GM18499 (cell line): Measurements from ENCODE around the gene C6orf132.
"Not testable (repeated sequence)": the region's sequence is repeated elsewhere in the genome, so short reads cannot be mapped to it uniquely, and the experiment has no call there.

Experiments used
- ATAC-seq: cut with Tn5 transposase; IDR thresholded peaks from one replicate; pipeline ENCODE4 v1.9.1; 2021; ENCODE audit warnings: moderate number of reproducible peaks; ENCODE audit not compliant: insufficient read depth, unreplicated experiment

Gene C6orf132, protein sequence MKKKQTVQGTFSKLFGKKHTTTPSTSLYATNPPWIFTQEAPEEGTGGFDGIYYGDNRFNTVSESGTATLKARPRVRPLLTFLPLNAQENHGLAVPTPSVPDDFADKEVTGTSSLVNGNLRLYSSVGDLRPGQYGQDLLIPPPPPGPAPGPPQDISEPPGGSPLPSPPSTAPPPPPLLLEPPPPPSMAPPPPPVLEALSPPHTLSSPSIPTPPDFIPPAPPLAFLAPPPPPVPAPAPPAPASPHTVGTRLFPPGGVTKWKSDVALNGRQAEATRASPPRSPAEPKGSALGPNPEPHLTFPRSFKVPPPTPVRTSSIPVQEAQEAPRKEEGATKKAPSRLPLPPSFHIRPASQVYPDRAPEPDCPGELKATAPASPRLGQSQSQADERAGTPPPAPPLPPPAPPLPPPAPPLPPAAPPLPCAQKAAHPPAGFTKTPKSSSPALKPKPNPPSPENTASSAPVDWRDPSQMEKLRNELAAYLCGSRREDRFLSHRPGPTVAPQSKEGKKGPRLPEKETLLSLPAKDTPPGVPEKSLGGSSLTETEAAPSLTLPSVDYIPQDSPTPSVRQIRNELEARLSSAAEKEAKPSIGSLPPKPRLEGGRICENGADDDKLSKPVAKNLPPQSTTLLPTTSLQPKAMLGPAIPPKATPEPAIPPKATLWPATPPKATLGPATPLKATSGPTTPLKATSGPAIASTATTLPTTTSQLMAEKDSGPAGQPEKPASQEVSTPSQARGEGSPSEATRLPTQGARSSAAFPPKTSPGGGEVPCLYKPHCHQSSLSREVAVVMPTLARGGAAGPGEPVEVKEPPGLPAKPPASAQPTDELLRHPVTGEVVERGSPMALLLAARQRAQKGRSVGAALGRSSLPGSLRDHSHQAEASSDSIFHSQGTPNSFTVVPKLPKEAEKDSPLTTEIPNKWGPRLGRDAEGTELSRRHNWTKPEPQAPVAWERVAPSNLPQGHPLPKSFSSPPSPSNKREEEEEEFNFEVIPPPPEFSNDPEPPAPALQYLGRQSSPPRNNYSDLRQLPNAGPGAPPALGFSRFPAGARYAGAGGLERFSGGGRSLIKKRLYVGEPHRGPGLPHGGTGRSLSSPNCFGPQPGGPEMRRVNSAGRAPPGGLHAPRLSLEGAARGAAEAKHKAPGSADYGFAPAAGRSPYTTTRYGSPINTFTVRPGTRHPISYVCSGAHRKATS

GRCh38 chr6:42142118-42142835 lies at the start of gene C6orf132:
Gene C6orf132 (minus strand): TSS chr6:42142620. CDS start chr6:42142444, 176 bp downstream.
- ATAC-seq, result no peak

DNA sequence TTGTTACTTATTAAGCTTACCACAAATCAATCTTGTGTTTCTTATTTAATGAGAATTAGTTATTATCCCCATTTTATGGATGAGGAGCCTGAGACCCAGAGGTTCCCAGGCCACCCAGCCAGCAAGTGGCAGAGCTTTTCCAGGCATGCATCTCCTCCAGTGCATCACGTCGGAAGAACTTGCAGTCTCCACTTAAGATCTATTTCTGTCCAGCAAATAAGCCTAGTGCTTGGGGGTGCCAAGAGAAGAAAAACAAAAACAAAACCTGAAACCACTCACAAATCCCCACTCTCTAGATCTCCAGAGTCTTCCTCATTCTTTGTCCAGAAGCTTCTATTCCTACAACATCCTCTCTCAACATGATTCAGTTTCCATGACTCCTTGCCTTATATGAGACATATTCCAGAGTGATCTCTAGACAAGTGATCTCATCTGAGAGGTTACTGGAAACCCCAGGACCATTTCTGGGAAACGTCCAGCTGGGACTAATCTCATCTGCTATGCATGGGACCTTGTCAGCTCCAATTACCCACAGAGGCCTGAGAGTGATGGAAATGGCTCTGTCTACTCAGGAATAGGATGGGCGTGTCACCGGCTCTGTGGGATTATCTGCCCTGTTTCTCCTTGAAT lies 48.2 kb upstream of the C6orf132 start:
- no peak for ATAC-seq

DNA sequence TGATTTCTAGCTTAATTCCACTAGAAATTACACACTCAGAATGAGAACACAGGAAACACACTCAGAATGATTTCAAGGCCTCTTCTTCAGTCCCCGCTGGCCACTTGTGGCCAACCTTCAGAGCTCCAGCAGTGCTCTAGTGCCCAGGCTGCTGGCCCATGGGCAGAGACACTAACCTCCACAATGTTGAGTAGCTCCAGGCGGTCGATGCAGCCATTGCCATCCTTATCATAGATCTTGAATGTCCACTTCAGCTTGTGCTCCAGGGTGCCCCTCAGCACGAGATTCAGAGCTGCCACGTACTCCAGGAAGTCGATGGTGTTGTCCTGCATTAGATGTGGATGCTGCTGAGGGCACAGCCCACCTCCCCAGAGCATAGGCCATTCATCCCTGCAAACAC lies 46.0 kb upstream of the C6orf132 start:
- no peak for ATAC-seq

GRCh38 chr6:42185597-42185996 lies 43.2 kb upstream of the C6orf132 start:
- ATAC-seq, result no peak

DNA sequence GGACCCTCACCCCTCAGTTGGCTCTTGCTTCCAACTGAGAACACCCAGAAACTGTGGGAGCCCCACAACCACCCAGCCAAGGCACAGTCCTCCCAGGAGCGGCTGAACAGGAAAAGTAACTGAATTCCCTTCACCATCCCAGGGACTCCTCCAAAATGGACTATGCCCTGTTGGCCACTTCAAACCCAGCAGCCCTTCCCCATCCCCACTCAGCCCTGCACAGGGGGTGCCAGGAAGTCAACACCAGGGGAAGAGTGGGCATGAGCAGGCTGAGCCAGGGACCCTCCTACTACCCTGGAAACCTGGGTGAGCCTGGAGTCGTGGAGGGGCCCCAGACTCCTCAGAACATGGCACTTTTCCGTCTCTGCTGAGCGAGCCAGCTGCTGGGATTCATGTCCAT lies 42.1 kb upstream of the C6orf132 start:
- ATAC-seq, result no peak

GRCh38 chr6:42182101-42182500 lies 39.7 kb upstream of the C6orf132 start:
- no peak for ATAC-seq

- no peak for ATAC-seq
These were observed 37.5 kb upstream of the C6orf132 start for GRCh38 chr6:42179945-42180313.

DNA sequence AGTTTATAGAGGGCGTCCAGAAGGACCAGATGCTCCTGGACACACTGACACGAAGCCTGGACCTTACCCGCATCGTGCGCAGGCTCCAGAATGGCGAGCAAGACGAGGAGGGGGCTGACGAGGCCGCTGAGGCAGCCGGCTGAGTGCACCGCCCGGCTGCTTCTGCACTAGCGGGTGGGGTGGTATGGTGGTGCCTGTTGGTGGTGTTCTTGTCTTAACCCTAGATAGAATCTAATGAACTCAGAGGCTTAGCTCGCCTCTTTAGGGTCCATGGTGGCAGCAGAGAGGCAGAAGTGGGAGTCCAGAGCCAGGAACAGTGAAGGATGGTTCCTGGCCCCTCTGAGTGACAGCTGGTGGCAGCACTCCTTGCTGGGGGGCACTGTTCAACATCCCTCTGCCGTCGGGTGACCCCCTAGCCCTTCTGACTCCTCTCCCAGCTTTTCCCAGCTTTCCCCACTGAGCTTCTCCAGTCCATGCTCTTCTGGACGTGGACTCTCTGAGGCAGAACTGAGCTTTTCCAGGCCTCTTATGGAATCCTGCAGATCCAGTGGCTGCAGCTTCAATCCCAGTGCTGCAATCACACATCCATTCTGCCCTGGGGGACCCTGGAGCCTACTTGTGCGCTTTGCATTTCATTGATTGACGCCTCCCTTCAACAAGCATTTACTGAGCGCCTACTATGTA lies 37.0 kb upstream of the C6orf132 start:
- no peak for ATAC-seq

GRCh38 chr6:42177514-42178364 lies 35.3 kb upstream of the C6orf132 start:
- no peak for ATAC-seq

GRCh38 chr6:42176981-42177380 lies 34.6 kb upstream of the C6orf132 start:
- no peak for ATAC-seq

DNA sequence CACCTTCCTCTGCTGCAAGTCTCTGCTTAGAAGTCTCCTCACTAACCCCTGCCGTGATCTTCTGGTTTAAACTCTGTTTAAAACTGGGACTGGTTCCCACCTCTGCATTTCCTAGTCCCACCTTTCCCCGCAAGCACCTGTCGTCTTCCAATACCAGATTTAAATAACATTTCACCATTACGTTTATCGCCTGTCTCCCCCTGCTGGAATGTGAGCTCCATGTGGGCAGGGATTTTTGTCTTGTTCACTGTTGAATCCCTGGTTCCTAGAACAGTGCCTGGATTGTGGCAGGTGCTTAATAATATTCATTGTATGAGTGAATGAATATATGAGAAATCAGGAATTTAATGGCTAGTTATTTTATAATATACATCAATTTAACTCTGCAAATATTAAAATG lies 33.4 kb upstream of the C6orf132 start:
- ATAC-seq, result no peak

DNA sequence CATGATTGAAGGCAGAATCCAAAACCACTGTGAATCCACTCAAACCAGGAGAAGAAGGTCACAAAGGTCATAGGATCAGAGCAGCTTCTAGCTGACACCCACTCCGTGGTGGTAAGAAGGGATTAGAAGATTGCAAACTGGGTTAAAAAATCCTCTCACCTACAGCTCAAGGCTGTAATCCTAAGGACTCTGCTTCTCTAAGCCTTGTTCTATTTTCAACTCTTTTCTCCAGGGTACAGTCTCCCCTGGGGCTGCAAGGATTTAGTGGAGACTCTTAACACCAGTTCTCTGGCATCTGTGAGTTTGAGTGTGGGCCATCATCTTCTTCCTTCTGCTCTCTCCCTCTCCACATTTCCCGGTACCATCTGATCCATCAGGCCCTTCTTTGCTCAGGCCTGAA lies 30.7 kb upstream of the C6orf132 start, which contains the start of gene GUCA1A:
Gene GUCA1A (plus strand): TSS at position 264 of the 400 bp plus-strand sequence. CDS start 250 bp downstream, outside the sequence.
- ATAC-seq, result no peak

GRCh38 chr6:42171813-42172581 lies 29.6 kb upstream of the C6orf132 start:
- no peak for ATAC-seq

- not testable (repeated sequence) for ATAC-seq
These were observed 27.4 kb upstream of the C6orf132 start for GRCh38 chr6:42169780-42170179.

DNA sequence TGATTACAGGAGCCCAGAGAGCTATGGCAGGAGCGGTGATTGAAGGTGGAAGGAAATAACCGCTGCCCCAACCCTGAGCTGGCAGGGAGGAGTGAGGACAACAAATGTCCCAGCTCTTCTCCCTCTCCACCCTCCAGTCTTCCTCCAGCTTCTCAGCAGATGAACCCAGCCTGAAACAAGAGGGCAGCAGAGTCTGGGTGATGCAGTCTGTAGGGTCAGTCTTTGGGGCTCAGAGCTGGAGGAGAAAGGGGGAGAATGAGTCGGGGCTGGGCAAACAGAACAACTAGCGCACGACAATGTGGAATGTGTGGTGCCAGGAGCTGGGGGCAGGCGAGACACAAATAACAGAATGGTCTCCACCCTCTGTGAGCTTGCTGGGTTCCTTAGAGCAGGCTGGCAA lies 26.2 kb upstream of the C6orf132 start:
- no peak for ATAC-seq

GRCh38 chr6:42166444-42167141 lies 24.2 kb upstream of the C6orf132 start:
- ATAC-seq, result no peak

DNA sequence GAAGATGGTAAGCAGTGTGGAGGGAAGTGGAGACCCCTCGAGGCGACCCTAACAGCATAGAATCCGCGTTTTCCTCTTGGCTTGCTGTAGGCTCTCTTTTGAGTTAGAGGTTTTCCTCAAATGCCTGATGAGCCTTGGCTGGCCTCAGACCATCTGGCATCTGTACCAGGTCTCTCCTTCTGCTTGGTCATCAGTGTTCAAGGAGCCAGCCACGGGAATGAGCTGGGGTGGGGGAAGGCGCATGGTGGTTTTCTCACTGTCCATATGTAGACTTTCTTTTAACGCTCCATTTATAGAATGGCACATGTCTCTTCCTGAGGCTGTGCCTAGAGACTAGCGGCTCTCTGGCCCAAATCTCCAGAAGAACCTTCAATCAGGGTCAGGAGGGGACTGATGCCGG lies 22.6 kb upstream of the C6orf132 start:
- ATAC-seq, result no peak
